ENCODE data around the gene TBX18. TPM values are rescaled to one million over a fixed set of nuclear protein-coding genes. Genes with fewer than 3 reads are reported as not detected.
A peak's percentile ranks its signal among the peaks of the same experiment; 100 is the strongest.

Gene TBX18
- total and polyA plus RNA-seq, 8 donors = 0.12 to 4.6 (median 0.77) TPM; not detected in 4

DNA sequence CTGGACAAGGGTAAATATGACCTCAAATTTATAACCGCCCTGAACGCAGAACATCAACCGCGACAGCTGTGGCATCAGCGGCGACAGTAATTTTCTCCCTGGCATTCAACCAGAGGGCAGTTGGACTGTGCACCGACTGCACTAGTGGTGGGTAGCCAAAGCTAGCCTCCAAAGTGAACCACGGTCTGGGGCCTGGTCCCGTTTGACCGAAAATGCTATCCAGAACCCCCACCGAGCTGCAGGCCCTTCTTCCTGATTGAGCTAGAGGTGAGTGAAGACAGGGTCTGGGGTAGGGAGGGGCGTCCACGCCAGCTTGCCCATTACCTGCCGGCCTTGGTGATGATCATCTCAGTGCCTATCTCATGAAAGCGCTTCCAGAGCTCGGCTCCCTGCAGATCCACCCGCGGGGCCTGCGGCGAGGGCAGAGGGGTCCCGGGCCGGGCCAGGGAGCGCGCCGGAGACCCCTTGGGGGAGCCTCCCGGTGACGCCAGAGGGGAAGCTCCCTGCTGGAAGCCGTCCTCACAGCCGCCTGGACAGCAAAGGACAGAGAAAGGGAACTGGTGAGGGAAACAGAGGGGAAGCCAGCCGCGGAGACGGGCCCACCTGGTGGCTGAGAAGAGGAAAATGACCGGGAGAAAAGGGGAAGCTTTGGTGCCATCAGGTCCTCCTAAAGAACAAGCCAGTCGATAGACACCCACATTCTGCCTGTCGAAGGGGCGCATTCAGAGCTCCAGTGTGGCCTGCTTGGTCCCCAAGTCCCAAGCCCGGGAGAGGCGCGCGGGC is 2.0 kb downstream of the TBX18 start:
- TF ChIP-seq EP300 (IDR thresholded peaks at IDR 0.05) (no peak), CTCF (IDR thresholded peaks at IDR 0.05) (no peak), POLR2AphosphoS5 (IDR thresholded peaks at IDR 0.05) (no peak), POLR2A (IDR thresholded peaks at IDR 0.05) (no peak)
- H3K27ac ChIP-seq = peak overlapping the region in 2 of 5 donors; percentile 59 to 63
- H3K4me3 ChIP-seq = peak overlapping the region; percentile 36 to 45 (median 41)
- H3K9me3 ChIP-seq = peaks cover 0 to 39% (median 7%) of the 10 kb centered on the region in 4 donors
- H3K4me1 ChIP-seq = peaks cover 7 to 30% (median 23%) of the 10 kb centered on the region in 4 donors
- peak in 1 of 2 donors; percentile 55 for DNase-seq
- intact Hi-C loops (cut with DNase I; ENCODE audit: low total_unique reads) = no loop called here
- H3K27me3 ChIP-seq = peaks cover 24 to 96% (median 56%) of the 10 kb centered on the region in 3 donors
- 6 to 13% (median 10%) methylated on average over 31 to 40 of the region's 40 CpGs for WGBS, 5 donors
- H3K36me3 ChIP-seq = no peaks in the 10 kb centered on the region

- intact Hi-C loops (cut with DNase I; ENCODE audit: low total_unique reads) = no loop called here
- H3K27me3 ChIP-seq = peaks cover 9 to 79% (median 19%) of the 10 kb centered on the region in 3 donors
- H3K36me3 ChIP-seq = no peaks in the 10 kb centered on the region
- DNase-seq = no peak
- no peak overlapping the region for H3K4me3 ChIP-seq
- H3K9me3 ChIP-seq = peaks cover 0 to 2% (median 0%) of the 10 kb centered on the region in 4 donors
- H3K27ac ChIP-seq = no peak overlapping the region
- H3K4me1 ChIP-seq = peaks cover 0 to 15% (median 8%) of the 10 kb centered on the region in 4 donors
- TF ChIP-seq EP300 (IDR thresholded peaks at IDR 0.05) = no peak
- TF ChIP-seq POLR2AphosphoS5 (IDR thresholded peaks at IDR 0.05) = no peak
- no peak for TF ChIP-seq CTCF (IDR thresholded peaks at IDR 0.05)
- TF ChIP-seq POLR2A (IDR thresholded peaks at IDR 0.05) = no peak
Observed at GRCh38 chr6:84758486-84758885, 5.9 kb downstream of the TBX18 start.

DNA sequence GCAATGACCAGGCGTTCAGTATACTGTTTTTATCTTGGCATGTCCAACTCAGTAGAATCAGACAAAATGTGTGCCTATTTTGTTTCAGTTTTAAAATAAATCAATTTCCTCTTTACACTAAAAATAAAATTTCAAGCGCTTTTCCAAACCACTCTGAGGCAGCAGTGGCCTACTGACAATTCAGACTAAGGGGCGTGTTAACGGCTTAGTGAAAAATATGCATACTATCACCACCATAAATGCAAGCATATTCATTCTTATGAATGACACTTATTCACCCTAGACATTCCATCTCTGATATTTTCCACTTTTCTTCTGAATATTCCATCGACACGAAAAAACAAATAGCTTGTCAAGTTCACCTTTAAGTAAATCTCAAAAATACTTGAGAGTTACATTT is 7.5 kb downstream of the TBX18 start:
- H3K4me1 ChIP-seq = no peaks in the 10 kb centered on the region
- H3K27ac ChIP-seq = no peak overlapping the region
- 83 to 87% (median 84%) methylated on average over 6 of the region's 6 CpGs for WGBS, 5 donors
- no peaks in the 10 kb centered on the region for H3K9me3 ChIP-seq
- no peak for DNase-seq
- H3K27me3 ChIP-seq = peaks cover 0 to 71% (median 4%) of the 10 kb centered on the region in 3 donors
- no peak overlapping the region for H3K4me3 ChIP-seq
- TF ChIP-seq CTCF (IDR thresholded peaks at IDR 0.05) (no peak), EP300 (IDR thresholded peaks at IDR 0.05) (no peak), POLR2AphosphoS5 (IDR thresholded peaks at IDR 0.05) (no peak), POLR2A (IDR thresholded peaks at IDR 0.05) (no peak)
- intact Hi-C loops (cut with DNase I; ENCODE audit: low total_unique reads) = no loop called here
- no peaks in the 10 kb centered on the region for H3K36me3 ChIP-seq

- Histone ChIP-seq H3K27ac (no peak overlapping the region), H3K27me3 (peaks cover 0 to 67% (median 3%) of the 10 kb centered on the region in 3 donors), H3K4me3 (no peak overlapping the region), H3K36me3 (no peaks in the 10 kb centered on the region), H3K4me1 (no peaks in the 10 kb centered on the region), H3K9me3 (no peaks in the 10 kb centered on the region)
- intact Hi-C loops (cut with DNase I; ENCODE audit: low total_unique reads) = no loop called here
- DNase-seq = no peak
- TF ChIP-seq CTCF (IDR thresholded peaks at IDR 0.05) (no peak), POLR2AphosphoS5 (IDR thresholded peaks at IDR 0.05) (no peak)
- 71 to 80% (median 79%) methylated on average over 7 of the region's 7 CpGs for WGBS, 5 donors
Observed at GRCh38 chr6:84756466-84756865, 7.9 kb downstream of the TBX18 start.
